GM20000 (cell line): ENCODE results near the gene PGP.

Experiments
- DNase-seq: peaks from one replicate; pipeline ENCODE4 v3.0.0; 2012; ENCODE audit warnings: low spot score
- TF ChIP-seq, protein P1 (sequence below): IDR thresholded peaks from 2 replicates; pipeline ENCODE4 v1.5.1; 2012; ENCODE audit warnings: mild to moderate bottlenecking, control low read depth; ENCODE audit errors: extremely low read depth, missing control alignments

Gene PGP

GRCh38 chr16:2236337-2237101, 21.9 kb upstream of the PGP start, which contains the start of gene DNASE1L2:
TSS of gene DNASE1L2 (plus strand) at chr16:2236444. CDS start at chr16:2236817, 373 bp downstream.
- TF ChIP-seq, protein P1, sequence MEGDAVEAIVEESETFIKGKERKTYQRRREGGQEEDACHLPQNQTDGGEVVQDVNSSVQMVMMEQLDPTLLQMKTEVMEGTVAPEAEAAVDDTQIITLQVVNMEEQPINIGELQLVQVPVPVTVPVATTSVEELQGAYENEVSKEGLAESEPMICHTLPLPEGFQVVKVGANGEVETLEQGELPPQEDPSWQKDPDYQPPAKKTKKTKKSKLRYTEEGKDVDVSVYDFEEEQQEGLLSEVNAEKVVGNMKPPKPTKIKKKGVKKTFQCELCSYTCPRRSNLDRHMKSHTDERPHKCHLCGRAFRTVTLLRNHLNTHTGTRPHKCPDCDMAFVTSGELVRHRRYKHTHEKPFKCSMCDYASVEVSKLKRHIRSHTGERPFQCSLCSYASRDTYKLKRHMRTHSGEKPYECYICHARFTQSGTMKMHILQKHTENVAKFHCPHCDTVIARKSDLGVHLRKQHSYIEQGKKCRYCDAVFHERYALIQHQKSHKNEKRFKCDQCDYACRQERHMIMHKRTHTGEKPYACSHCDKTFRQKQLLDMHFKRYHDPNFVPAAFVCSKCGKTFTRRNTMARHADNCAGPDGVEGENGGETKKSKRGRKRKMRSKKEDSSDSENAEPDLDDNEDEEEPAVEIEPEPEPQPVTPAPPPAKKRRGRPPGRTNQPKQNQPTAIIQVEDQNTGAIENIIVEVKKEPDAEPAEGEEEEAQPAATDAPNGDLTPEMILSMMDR: no peak
- DNase-seq: no peak

DNA sequence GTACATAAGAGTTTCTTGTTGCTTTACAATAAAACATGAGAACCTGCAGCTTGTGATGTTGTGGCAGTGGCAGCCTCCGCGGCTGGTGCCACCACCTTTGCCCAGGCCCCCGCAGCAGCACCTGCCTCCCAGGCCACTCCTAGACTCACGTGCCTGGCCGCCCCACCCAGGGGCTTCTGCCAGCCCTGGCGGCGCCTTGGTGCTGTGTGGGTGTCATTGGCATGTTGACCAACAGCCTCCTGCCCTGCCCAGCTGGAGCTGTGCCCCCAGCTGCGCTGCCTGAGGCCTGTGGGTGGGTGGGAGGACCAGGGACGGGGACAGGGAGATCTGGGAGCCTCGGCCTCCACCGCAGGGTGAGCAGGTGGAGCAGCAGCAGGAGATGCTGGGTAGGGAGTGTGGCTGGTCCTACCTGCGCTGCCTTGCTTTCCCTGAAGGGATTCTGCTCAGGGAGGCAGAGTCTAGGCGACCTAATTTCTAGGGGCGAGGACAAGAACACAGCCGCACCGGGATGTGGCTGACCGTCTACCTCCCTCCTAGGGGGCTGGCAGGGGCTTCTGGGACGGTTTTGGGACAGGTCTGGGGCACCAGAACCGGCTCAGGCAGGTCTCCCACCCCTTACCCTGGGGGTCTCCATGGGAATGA, 21.2 kb upstream of the PGP start:
- TF ChIP-seq, protein P1: no peak
- no peak for DNase-seq

DNA sequence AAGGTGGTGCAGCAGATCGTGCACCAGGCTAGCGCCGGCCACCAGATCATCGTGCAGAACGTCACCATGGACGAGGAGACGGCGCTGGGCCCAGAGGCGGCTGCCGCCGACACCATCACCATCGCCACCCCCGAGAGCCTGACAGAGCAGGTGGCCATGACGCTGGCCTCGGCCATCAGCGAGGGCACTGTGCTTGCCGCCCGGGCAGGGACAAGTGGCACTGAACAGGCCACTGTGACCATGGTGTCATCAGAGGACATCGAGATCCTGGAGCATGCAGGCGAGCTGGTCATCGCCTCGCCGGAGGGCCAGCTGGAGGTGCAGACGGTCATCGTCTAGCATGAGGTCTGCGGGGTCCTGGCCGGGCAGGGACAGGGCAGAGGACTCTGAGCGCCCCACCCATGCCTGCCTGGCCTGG, 20.6 kb upstream of the PGP start:
- TF ChIP-seq, protein P1: no peak
- no peak for DNase-seq

GRCh38 chr16:2234813-2235170, 20.2 kb upstream of the PGP start:
- DNase-seq: no peak

GRCh38 chr16:2233872-2234812, 19.5 kb upstream of the PGP start:
- TF ChIP-seq, protein P1: no peak
- no peak for DNase-seq

More at GRCh38 chr16:2234813-2235170, 20.2 kb upstream of the PGP start:
- TF ChIP-seq, protein P1: no peak

- no peak for DNase-seq
- TF ChIP-seq, protein P1: no peak
Measured at GRCh38 chr16:2233046-2233775, 18.6 kb upstream of the PGP start.
